Lower leg skin (tissue), 4 donors: Measurements from ENCODE around the gene RNF215. TPM values are rescaled to one million over a fixed set of nuclear protein-coding genes. Genes with fewer than 3 reads are reported as not detected.

Source experiments
- DNase-seq, 2 donors: peaks; one replicate each; pipeline ENCODE4 v3.0.0-alpha.2; 2019; ENCODE audit warnings: low spot score in 2 of 2
- H3K4me3 ChIP-seq: fragments of 200-600 bp; sonication (generic); 2 replicates; pipeline ENCODE4 v1.5.1; 2017; ENCODE audit warnings: mild to moderate bottlenecking, low read depth; ENCODE audit not compliant: poor library complexity, severe bottlenecking
- CTCF ChIP-seq, 3 donors: fragments of 450-650 bp; IDR thresholded peaks; one replicate each; pipeline ENCODE4 v1.5.1; 2016; ENCODE audit warnings: antibody characterized with exemption in 3 of 3, mild to moderate bottlenecking in 3 of 3, moderate library complexity in 2 of 3
- POLR2A ChIP-seq, 2 donors: fragments of 450-650 bp; IDR thresholded peaks; one replicate each; pipeline ENCODE4 v1.6.1; 2016 to 2017; ENCODE audit warnings: antibody characterized with exemption in 2 of 2, mild to moderate bottlenecking in 1 of 2, moderate library complexity in 1 of 2
- WGBS, 2 donors: methylation state at CpG; one replicate each; pipeline ENCODE4 v1.1.5; 2018; 5-methylcytosine and 5-hydroxymethylcytosine counted together
- intact Hi-C: fragments of 100-400 bp; cut with DNase I; formaldehyde crosslinking; loops from one replicate; pipeline ENCODE4 v1.15.0; 2023; ENCODE audit warnings: low total_unique reads
- total RNA-seq, 4 donors: library from RNA; depleted of rRNA; stranded (reverse); fragments of >200 nt; gene quantifications; one replicate each; pipeline ENCODE4 v1.1.0, GENCODE V29; 2016

Gene RNF215
- total RNA-seq = 1 to 10 TPM; 6.9 to 7.8 (median 7.3) TPM

GRCh38 chr22:30386960-30387827, at the start of gene RNF215:
TSS of gene RNF215 (minus strand) at chr22:30387411. CDS start at chr22:30387313, 98 bp downstream.
- DNase-seq = peak; percentile 42 to 96
- TF ChIP-seq POLR2A (IDR thresholded peaks at IDR 0.05) (no peak), CTCF (IDR thresholded peaks at IDR 0.05) (peak in 1 of 3 donors; percentile 87)
- peak within 1 kb of the TSS; percentile 31 for H3K4me3 ChIP-seq
- 3 to 4% methylated on average over 23 to 42 of the region's 95 CpGs for WGBS, 2 donors
- intact Hi-C loops = loop anchor here (2.0 to 10.0 kb wide), 2 partner anchors 98 to 272 kb away; partner anchors contain the start of gene CASTOR1

- intact Hi-C loops = no loop called here
- DNase-seq = no peak
- WGBS, 2 donors = 44 to 78% methylated on average over 2 of the region's 2 CpGs
- TF ChIP-seq CTCF (IDR thresholded peaks at IDR 0.05) (no peak), POLR2A (IDR thresholded peaks at IDR 0.05) (no peak)
- H3K4me3 ChIP-seq = no peak overlapping the region
Measured at GRCh38 chr22:30436196-30436595, 49.0 kb upstream of the RNF215 start.

- intact Hi-C loops = no loop called here
- DNase-seq = peak; percentile 23 to 89
- H3K4me3 ChIP-seq = no peak overlapping the region
- TF ChIP-seq CTCF (IDR thresholded peaks at IDR 0.05) = no peak
- TF ChIP-seq POLR2A (IDR thresholded peaks at IDR 0.05) = no peak
- 64 to 82% methylated on average over 6 of the region's 6 CpGs for WGBS, 2 donors
Measured at GRCh38 chr22:30435674-30436126, 48.5 kb upstream of the RNF215 start.

- H3K4me3 ChIP-seq = no peak overlapping the region
- WGBS, 2 donors = 67 to 69% methylated on average over 1 of the region's 1 CpG
- DNase-seq = no peak
- intact Hi-C loops = no loop called here
- TF ChIP-seq CTCF (IDR thresholded peaks at IDR 0.05) = no peak
Measured at GRCh38 chr22:30434843-30435242, 47.6 kb upstream of the RNF215 start.

- no peak for DNase-seq
- WGBS, 2 donors = 70 to 100% methylated on average over 1 of the region's 1 CpG
- TF ChIP-seq POLR2A (IDR thresholded peaks at IDR 0.05) (no peak), CTCF (IDR thresholded peaks at IDR 0.05) (no peak)
- intact Hi-C loops = no loop called here
- no peak overlapping the region for H3K4me3 ChIP-seq
Measured at GRCh38 chr22:30433773-30434172, 46.6 kb upstream of the RNF215 start.
